HG02623 (cell line): Measurements from ENCODE around the gene ITPRIPL1.
A peak's percentile ranks its signal among the peaks of the same experiment; 100 is the strongest.

Source experiments
- ATAC-seq: cut with Tn5 transposase; IDR thresholded peaks from one replicate; pipeline ENCODE4 v1.9.1; 2021; ENCODE audit warnings: moderate library complexity; ENCODE audit not compliant: unreplicated experiment

Gene ITPRIPL1

DNA sequence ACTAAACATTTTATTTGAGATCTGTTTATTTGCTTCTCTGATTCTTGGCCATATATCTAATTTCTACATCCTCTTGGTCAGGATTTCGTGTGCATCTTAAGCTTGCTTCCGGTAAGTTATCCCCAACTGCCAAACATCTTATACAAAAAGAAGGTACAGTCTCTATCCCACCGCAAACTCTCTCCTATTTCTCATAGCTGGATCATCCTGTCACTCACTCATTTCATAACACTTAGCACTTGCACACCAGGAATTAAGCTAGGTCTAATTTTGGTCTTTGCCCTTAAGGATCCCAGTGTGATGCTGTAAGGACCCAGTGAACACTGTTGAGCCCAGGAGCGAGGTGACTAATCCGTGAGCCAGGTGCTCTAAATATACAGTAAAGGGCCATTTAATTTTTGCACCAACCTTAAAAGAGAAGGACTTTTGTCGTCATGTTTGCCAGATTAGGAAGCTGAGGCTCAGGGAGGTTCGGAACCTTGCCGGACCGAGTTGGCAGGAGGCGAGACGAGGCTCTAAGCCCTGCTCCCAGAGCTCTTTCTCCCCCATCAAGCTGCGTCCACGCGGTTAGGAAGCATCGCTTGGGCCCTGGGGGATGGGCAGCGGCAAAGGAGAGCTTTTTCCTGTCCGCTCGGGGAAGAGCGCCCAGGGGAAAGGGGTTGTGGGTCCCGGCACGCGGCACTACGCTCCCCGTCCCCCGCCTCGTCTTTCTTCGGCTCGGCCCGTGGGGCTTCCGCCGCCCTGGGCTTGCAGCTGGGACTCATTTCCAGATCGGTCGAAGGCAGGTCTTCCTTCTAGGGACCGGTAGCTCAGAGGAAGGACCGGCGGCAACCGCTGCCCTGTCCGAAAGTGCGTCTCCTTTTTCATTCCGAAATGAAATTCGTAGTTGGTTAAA is 4.1 kb upstream of the ITPRIPL1 start:
- ATAC-seq: peak; percentile 9

DNA sequence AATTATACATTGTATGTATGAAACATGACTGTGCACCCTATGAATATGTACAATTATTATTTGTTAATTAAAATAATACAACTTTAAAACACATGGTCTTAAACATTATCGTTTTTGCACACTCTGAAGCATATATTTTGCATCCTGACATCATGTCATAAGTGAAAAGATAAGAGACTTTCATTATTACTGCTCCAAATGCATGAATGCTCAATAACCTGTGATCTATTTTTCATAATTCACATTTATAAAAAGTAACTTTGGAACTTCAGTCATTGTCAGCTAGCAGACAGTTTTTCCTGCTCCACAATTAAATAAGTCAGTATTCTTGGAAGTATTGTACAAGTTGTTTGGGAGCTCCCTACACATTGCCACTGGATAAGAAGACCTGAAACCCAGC is 1.3 kb upstream of the ITPRIPL1 start:
- ATAC-seq: no peak

- ATAC-seq: no peak
Observed at GRCh38 chr2:96324721-96325040, 436 bp upstream of the ITPRIPL1 start.

GRCh38 chr2:96325884-96326255 is 753 bp downstream of the ITPRIPL1 start:
- ATAC-seq: no peak

DNA sequence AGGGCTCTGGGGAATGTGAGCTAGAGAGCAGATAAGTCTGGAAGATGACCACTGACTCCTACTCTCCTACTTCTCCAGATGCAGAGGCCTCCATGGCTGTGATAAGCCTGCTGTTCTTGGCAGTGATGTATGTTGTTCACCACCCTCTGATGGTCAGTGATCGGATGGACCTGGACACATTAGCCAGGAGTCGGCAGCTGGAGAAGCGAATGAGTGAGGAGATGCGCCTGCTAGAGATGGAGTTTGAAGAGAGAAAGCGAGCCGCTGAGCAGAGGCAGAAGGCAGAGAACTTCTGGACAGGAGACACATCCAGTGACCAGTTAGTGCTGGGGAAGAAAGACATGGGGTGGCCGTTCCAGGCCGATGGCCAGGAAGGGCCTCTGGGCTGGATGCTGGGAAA is 1.4 kb downstream of the ITPRIPL1 start:
- ATAC-seq: no peak

DNA sequence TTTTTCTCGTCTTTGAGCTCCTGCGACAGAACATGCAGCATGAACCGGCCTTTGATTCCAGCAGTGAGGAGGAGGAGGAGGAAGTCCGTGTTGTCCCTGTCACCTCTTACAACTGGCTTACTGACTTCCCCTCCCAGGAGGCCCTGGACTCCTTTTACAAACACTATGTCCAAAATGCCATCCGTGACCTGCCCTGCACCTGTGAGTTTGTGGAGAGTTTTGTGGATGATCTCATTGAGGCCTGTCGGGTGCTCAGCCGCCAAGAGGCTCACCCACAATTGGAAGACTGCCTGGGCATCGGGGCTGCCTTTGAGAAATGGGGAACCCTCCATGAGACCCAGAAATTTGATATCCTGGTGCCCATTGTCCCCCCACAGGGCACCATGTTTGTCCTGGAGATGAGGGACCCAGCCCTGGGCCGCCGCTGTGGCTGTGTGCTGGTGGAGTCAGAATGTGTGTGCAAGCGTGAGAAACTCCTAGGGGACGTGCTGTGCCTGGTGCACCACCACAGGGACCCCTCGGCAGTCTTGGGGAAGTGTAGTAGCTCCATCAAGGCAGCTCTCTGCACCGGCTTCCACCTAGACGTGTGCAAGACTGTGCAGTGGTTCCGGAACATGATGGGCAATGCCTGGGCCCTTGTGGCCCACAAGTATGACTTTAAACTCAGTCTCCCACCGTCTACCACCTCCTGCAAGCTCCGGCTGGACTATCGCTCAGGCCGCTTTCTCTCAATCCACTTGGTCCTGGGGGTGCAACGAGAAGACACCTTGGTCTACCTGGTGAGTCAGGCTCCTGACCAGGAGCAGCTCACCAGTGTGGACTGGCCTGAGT is 2.1 kb downstream of the ITPRIPL1 start:
- no peak for ATAC-seq

DNA sequence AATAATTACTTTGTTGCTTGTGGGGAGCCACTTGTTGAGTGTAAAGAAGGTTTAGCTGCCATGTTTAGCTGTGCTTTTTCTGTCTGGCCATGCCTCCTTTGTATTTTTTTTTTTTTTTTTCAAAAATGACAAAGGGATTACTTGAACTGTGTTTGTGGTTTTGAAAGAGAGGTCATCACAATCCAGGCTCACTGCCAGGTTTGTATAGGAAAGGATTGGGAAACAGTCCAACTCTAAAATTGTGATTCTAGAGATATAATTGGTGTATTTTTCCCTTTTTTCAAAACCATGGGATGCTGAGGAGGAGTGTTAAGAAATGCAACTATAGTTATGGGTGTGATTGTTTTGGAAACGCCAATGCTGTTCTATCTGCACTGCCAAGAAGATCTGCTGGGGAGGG is 4.3 kb downstream of the ITPRIPL1 start:
- ATAC-seq: no peak

GRCh38 chr2:96329874-96330273 is 4.8 kb downstream of the ITPRIPL1 start:
- no peak for ATAC-seq

DNA sequence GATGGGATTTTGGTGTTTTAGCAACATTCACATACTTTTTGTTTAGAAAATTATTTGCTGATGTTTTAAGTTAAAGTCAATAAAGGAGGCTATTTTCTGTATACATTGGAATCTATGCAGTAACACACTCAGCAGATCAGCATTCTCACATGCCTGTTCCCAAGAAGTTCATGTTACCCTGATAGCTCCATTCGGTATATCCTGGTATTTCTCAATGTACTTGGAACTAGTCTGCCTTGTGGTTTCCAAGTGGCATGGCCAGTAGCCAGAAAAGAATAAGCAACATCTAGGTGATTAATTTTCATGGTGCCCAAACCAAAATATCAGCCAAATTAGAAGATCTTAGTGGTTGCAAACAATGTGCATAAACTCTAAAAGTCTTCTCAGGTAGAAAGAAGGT is 5.3 kb downstream of the ITPRIPL1 start:
- no peak for ATAC-seq

GRCh38 chr2:96333708-96334107 is 8.6 kb downstream of the ITPRIPL1 start:
- no peak for ATAC-seq

- ATAC-seq: no peak
Observed at GRCh38 chr2:96336104-96336775, 11.1 kb downstream of the ITPRIPL1 start.

DNA sequence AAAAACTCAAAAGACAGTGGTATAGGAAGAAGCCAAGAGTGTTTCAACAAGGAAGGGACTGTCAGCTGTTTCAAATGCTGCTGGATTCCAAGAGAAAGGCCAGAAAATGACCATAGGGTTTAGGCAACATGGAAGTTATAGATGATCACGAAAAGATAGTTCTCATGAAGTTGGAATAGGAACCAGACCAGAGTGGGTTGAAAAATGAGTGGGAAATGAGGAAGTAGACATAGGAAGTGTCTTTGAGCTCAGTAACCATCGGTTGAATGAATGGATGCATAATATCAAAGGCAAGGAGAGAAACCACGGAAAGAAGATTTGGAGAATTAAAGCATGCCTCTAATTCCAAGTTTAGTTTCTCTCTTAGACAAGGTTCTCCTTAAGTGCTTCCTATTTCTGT is 11.8 kb downstream of the ITPRIPL1 start:
- no peak for ATAC-seq

DNA sequence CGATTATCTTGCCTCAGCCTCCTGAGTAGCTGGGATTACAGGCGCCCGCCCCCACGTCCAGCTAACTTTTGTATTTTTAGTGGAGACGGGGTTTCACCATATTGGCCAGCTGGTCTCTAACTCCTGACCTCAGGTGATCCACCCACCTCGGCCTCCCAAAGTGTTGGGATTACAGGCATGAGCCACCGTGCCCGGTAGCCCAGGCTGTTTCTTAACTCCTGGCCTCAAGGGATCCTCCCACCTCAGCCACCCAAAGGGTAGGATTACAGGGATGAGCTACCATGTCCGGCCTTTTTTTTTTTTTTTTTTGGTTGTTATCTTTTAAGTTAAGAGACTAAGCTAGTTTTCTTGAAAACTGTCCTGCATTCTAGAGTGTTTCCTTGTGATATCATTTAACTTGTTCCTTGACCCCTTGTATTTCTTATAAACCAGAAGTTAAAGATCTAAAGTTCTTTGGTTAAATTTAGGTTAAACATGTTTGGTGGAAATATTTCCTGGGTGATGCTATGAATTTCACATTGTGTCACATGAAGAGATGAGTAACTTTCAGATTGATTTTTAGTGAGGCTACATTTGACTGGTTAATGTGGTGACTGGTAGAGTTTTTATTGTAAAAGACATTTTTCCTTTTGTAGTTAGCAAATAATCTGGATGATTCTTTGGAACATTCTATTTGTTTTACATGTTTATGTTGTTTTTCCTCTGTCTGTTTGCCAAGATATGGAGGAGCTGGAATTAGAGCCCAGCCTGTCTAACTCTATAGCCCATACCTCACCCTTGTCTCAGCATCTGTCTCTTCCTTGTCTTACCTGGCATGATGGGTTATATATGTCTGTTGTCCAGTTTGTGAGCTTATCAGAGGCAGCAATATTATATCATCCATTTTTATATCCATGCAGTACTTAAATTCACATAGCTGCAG is 15.6 kb downstream of the ITPRIPL1 start:
- ATAC-seq: no peak

- ATAC-seq: no peak
Observed at GRCh38 chr2:96341641-96342040, 16.5 kb downstream of the ITPRIPL1 start.

GRCh38 chr2:96342085-96342484 is 17.0 kb downstream of the ITPRIPL1 start:
- no peak for ATAC-seq

DNA sequence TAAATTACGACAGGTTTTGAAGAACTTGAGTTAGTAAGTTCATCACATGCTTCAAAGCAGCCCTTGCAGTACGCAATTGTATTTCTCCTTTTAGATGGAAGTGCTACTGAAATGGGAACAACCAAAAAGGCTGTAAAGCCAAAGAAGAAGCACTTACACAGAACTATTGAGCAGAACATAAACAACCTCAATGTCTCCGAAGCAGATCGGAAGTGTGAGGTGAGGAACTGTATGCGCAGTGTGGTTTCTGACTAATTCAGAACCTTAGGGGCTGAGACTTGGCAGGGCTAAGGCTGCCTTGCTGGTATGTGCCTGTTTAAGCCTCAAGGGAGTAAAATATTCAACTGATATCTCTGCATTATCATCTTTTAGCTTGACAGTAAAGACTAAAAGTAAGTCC is 18.9 kb downstream of the ITPRIPL1 start:
- ATAC-seq: peak; percentile 79

DNA sequence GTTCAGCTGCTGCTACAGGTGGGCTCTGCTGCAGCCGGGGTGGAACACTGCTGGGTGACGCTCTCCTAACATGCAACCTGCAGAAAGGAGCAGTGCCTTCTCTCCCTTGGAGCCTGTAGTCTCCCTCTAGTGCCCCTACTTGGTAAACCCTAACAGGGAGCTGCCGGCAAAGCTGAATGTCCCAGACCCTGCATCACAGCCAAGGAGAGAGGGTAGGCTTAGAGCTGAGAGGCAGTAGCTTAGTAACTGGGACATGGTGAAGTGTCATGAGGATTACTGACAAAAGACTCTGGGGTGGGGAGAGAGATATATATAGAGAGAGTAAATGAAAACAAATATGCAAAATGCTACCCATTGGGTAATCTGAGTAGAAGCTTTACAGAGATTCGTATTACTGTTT is 20.3 kb downstream of the ITPRIPL1 start:
- ATAC-seq: no peak

- ATAC-seq: no peak
Observed at GRCh38 chr2:96345868-96346462, 20.8 kb downstream of the ITPRIPL1 start.

GRCh38 chr2:96347395-96347794 is 22.3 kb downstream of the ITPRIPL1 start:
- no peak for ATAC-seq

- ATAC-seq: no peak
Observed at GRCh38 chr2:96353032-96353561, 28.0 kb downstream of the ITPRIPL1 start.
